Nephron (organoid): ENCODE data around the gene CRTC3.

ENCODE experiments used
- H3K27ac Mint-ChIP-seq, 3 experiments: 2 replicates each; pipeline ENCODE4 v1.8.0; 2020; ENCODE audit warnings: mixed read lengths in 3 of 3, mild to moderate bottlenecking in 2 of 3, moderate library complexity in 1 of 3
- H3K27me3 Mint-ChIP-seq: 2 replicates; pipeline ENCODE4 v1.8.0; 2021; ENCODE audit warnings: low read depth, mild to moderate bottlenecking, moderate library complexity, mixed read lengths
- H3K36me3 Mint-ChIP-seq: 2 replicates; pipeline ENCODE4 v1.8.0; 2020; ENCODE audit warnings: low read depth, mixed read lengths
- H3K4me1 Mint-ChIP-seq: 2 replicates; pipeline ENCODE4 v1.8.0; 2020; ENCODE audit warnings: mixed read lengths
- H3K4me3 Mint-ChIP-seq, 3 experiments: 2 replicates each; pipeline ENCODE4 v1.8.0; 2020; ENCODE audit warnings: mild to moderate bottlenecking in 3 of 3, mixed read lengths in 3 of 3, moderate library complexity in 2 of 3
- H3K9me3 Mint-ChIP-seq: 2 replicates; pipeline ENCODE4 v1.8.0; 2020; ENCODE audit warnings: mixed read lengths
- TF ChIP-seq, protein P1 (sequence below), 3 experiments: fragments of 200-600 bp; sonication (generic); IDR thresholded peaks; one replicate each; pipeline ENCODE4 v1.5.0; 2021; ENCODE audit warnings: antibody characterized with exemption in 3 of 3; ENCODE audit not compliant: unreplicated experiment in 3 of 3

CRTC3 gene

DNA sequence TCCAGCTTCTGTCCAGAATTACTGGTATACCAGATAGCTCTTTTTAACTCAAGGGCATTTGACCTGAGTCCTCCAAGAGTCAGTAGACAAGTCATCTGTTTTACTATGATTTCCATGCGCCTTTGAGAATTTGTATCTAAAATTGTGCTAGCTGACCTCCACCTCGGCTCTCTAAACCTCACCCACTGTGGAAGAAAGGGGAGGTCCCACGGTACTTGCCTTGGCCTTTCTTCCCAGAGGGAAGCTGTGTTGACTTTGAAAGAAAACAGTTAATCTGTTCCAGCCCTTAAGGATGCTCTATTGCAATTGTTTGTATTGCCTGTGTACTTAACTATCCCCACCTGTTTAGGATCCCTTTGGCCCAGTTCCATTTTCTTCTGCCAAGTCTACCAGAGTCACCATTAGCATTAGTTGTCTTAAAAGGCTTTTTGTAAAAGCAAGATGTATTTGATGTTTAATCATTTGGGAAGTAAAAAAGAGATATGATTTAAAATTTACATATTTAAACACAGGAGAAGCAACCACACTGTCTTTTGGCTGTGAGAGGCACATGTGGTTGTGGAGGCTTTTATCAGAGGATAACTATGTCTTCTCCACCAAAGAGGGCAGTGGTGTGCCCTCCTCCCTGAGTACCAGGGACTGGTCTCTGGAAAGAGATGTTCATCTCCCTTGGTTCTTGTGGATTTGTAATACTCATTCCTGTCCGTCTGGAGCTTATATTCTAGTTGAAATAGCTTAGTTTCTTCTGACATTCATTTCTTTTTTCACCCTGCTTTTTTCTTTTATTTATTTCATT is 88.8 kb downstream of the CRTC3 start:
- H3K36me3 Mint-ChIP-seq = peaks cover 51% of the 10 kb centered on the region
- no peaks in the 10 kb centered on the region for H3K9me3 Mint-ChIP-seq
- H3K4me3 Mint-ChIP-seq = no peak overlapping the region
- H3K27me3 Mint-ChIP-seq = no peaks in the 10 kb centered on the region
- TF ChIP-seq, protein P1, sequence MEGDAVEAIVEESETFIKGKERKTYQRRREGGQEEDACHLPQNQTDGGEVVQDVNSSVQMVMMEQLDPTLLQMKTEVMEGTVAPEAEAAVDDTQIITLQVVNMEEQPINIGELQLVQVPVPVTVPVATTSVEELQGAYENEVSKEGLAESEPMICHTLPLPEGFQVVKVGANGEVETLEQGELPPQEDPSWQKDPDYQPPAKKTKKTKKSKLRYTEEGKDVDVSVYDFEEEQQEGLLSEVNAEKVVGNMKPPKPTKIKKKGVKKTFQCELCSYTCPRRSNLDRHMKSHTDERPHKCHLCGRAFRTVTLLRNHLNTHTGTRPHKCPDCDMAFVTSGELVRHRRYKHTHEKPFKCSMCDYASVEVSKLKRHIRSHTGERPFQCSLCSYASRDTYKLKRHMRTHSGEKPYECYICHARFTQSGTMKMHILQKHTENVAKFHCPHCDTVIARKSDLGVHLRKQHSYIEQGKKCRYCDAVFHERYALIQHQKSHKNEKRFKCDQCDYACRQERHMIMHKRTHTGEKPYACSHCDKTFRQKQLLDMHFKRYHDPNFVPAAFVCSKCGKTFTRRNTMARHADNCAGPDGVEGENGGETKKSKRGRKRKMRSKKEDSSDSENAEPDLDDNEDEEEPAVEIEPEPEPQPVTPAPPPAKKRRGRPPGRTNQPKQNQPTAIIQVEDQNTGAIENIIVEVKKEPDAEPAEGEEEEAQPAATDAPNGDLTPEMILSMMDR (IDR thresholded peaks at IDR 0.05; ENCODE audit: unreplicated experiment in 3 of 3) = no peak
- H3K4me1 Mint-ChIP-seq = peaks cover 39% of the 10 kb centered on the region
- H3K27ac Mint-ChIP-seq = peak overlapping the region in 1 of 3 experiments; percentile 59

DNA sequence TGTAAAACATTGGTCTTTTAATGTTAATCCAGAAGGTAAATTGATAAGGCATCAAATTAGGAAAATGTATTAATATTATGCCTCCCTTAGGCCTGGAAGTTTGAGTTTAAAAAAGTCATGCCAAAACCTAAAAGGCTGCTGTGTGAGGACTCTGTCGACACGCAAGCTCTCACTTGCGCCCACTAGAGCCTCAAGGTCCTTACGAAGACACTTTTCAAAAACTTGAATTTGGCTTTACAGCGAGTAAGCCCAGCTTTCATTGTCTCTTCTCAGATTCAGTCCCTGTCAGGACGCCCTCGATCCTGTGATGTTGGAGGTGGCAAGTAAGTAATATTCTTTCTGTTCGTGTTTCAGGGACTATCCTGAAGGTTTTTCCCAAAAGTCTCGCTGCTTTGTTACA is 89.7 kb downstream of the CRTC3 start:
- Mint-ChIP-seq H3K4me1 (peaks cover 31% of the 10 kb centered on the region), H3K4me3 (no peak overlapping the region)
- TF ChIP-seq, protein P1 (IDR thresholded peaks at IDR 0.05; ENCODE audit: unreplicated experiment in 3 of 3) = no peak

DNA sequence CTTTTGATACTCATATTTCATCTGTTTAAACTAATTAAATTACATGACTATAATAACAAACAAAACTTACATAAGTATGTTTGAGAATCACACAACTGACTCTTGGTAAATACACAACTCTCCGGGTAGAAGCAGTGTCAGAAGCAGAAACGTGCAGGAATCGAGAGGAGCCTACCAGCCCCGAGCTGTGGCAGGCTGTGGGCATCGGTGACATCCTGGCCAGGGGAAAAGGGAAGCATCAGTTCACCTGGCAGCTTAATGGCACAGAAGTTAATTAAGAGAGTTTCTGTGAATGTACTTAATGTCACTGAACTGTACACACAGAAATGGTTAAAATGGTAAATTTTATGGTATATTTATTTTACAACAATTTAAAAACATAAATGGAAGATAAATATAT is 90.2 kb downstream of the CRTC3 start:
- H3K27ac Mint-ChIP-seq = peak overlapping the region; percentile 67 to 93 (median 82)
- peaks cover 31% of the 10 kb centered on the region for H3K4me1 Mint-ChIP-seq
- TF ChIP-seq, protein P1 (IDR thresholded peaks at IDR 0.05; ENCODE audit: unreplicated experiment in 3 of 3) = no peak
- H3K27me3 Mint-ChIP-seq = no peaks in the 10 kb centered on the region
- no peak overlapping the region for H3K4me3 Mint-ChIP-seq
- peaks cover 43% of the 10 kb centered on the region for H3K36me3 Mint-ChIP-seq
- H3K9me3 Mint-ChIP-seq = no peaks in the 10 kb centered on the region

More for the DNA sequence above, 89.7 kb downstream of the CRTC3 start:
- peaks cover 44% of the 10 kb centered on the region for H3K36me3 Mint-ChIP-seq
- peak overlapping the region; percentile 67 to 93 (median 82) for H3K27ac Mint-ChIP-seq
- no peaks in the 10 kb centered on the region for H3K9me3 Mint-ChIP-seq
- H3K27me3 Mint-ChIP-seq = no peaks in the 10 kb centered on the region

DNA sequence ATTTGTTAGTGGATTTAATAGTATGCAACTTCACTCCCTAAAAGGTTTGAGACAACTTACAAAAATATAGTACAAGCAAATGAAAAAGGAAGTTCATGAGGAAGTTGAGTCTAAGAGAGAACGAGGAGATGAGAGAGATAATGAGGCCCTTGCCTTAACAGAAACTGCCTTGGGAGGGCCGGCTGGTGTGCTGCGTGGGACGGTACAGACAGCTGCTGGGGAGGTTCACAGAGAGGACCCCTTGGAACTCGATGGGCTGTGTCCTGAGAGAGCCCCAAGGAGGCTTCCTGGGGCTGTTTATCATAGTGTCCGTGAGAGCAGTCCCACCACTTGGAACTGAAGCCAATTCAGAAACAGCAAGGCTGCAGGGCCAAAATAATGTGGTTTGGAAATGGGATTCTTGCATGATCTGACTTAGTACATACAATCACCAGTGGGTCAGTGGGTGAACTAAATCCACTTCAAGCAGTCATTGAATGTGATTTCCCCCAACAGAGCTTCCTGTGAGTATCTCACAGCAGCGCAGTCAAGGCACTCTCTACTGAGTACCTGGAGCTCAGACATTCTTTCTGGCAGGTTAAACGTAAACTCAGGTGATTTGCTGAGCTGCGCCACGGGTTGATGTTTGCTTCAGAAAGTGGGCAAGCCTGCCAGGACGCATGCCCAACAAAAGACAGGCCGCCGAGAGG is 90.8 kb downstream of the CRTC3 start:
- H3K27ac Mint-ChIP-seq = peak overlapping the region; percentile 67 to 93 (median 82)
- TF ChIP-seq, protein P1 (IDR thresholded peaks at IDR 0.05; ENCODE audit: unreplicated experiment in 3 of 3) = no peak
- no peaks in the 10 kb centered on the region for H3K9me3 Mint-ChIP-seq
- peaks cover 43% of the 10 kb centered on the region for H3K36me3 Mint-ChIP-seq
- H3K4me3 Mint-ChIP-seq = no peak overlapping the region
- peaks cover 31% of the 10 kb centered on the region for H3K4me1 Mint-ChIP-seq
- H3K27me3 Mint-ChIP-seq = no peaks in the 10 kb centered on the region

DNA sequence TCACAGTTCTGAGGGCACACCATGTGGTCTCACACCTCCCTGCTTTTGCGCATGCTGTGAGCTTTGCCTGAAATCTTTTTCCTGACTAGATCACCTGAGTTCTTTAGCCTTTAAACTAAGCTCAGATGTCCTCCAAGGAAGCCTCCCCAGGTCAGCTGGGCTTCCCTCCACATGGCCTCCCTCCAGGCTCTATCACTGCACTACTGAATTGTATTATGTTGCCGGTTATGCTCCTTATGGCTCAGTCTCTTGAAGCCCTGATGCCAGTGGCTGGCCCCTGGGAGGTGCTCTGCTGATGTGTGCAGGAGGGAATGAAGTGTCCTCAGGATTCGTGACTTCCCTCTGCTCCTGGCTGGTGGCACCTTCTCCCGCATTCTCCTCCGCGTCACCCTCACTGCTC is 94.1 kb downstream of the CRTC3 start:
- Mint-ChIP-seq H3K4me1 (peaks cover 14% of the 10 kb centered on the region), H3K27ac (no peak overlapping the region), H3K4me3 (no peak overlapping the region), H3K9me3 (no peaks in the 10 kb centered on the region), H3K36me3 (peaks cover 36% of the 10 kb centered on the region), H3K27me3 (no peaks in the 10 kb centered on the region)
- TF ChIP-seq, protein P1 (IDR thresholded peaks at IDR 0.05; ENCODE audit: unreplicated experiment in 3 of 3) = no peak
